ENCODE measurements around the gene BEND6. TPM values are rescaled to one million over a fixed set of nuclear protein-coding genes. Genes with fewer than 3 reads are reported as not detected.
"Not testable (repeated sequence)": the region's sequence is repeated elsewhere in the genome, so short reads cannot be mapped to it uniquely, and the experiment has no call there.

Gene BEND6
- total and polyA plus RNA-seq, 2 donors (not counting 1 experiment from before 2014, with no cell fraction given), result 9.7 to 12.6 TPM

GRCh38 chr6:57002197-57002596 is 47.3 kb downstream of the BEND6 start:
- TF ChIP-seq EZH2 (IDR thresholded peaks at IDR 0.05; ENCODE audit: low read length, missing control alignments), result no peak
- no peak for TF ChIP-seq CTCF (conservative IDR thresholded peaks at IDR 0.05 in 1 of 2, IDR thresholded peaks at IDR 0.05 in 1 of 2; ENCODE audit: low read depth in 1 of 2, low read length in 2 of 2)
- Histone ChIP-seq H3K27me3 (ENCODE audit: control insufficient read depth, insufficient read depth, low read length) (no peaks in the 10 kb centered on the region), H2AFZ (ENCODE audit: low read length) (no peak overlapping the region), H3K36me3 (ENCODE audit: control insufficient read depth, insufficient read depth, low read length) (no peaks in the 10 kb centered on the region), H3K4me2 (ENCODE audit: extremely low read depth, insufficient read depth, low read length) (no peak overlapping the region), H3K27ac (ENCODE audit: insufficient read depth, low read length) (no peak overlapping the region), H3K79me2 (ENCODE audit: control insufficient read depth, insufficient read depth, low read length) (no peaks in the 10 kb centered on the region), H4K20me1 (ENCODE audit: control insufficient read depth, extremely low read depth, insufficient read depth, low read length) (no peaks in the 10 kb centered on the region), H3K4me1 (ENCODE audit: control insufficient read depth, extremely low read depth, insufficient read depth, low read length) (no peaks in the 10 kb centered on the region), H3K9ac (ENCODE audit: insufficient read depth, low read length) (no peak overlapping the region), H3K9me3 (ENCODE audit: control insufficient read depth, insufficient read depth, low read depth, low read length) (no peaks in the 10 kb centered on the region), H3K4me3 (replicated peaks in 1 of 4; ENCODE audit: control extremely low read depth in 1 of 4, insufficient read depth in 1 of 4, low read depth in 3 of 4, low read length in 4 of 4) (no peak overlapping the region)
- no peak for DNase-seq (ENCODE audit: low read depth in 2 of 2)

- H3K9me3 ChIP-seq (ENCODE audit: control insufficient read depth, insufficient read depth, low read depth, low read length), result no peaks in the 10 kb centered on the region
- no peaks in the 10 kb centered on the region for H3K27me3 ChIP-seq (ENCODE audit: control insufficient read depth, insufficient read depth, low read length)
- no peak for DNase-seq (ENCODE audit: low read depth in 2 of 2)
- no peak overlapping the region for H3K9ac ChIP-seq (ENCODE audit: insufficient read depth, low read length)
- no peak overlapping the region for H3K27ac ChIP-seq (ENCODE audit: insufficient read depth, low read length)
- no peaks in the 10 kb centered on the region for H4K20me1 ChIP-seq (ENCODE audit: control insufficient read depth, extremely low read depth, insufficient read depth, low read length)
- H3K4me3 ChIP-seq (replicated peaks in 1 of 4; ENCODE audit: control extremely low read depth in 1 of 4, insufficient read depth in 1 of 4, low read depth in 3 of 4, low read length in 4 of 4), result no peak overlapping the region
- no peaks in the 10 kb centered on the region for H3K36me3 ChIP-seq (ENCODE audit: control insufficient read depth, insufficient read depth, low read length)
- no peak for TF ChIP-seq CTCF (conservative IDR thresholded peaks at IDR 0.05 in 1 of 2, IDR thresholded peaks at IDR 0.05 in 1 of 2; ENCODE audit: low read depth in 1 of 2, low read length in 2 of 2)
- no peak for TF ChIP-seq EZH2 (IDR thresholded peaks at IDR 0.05; ENCODE audit: low read length, missing control alignments)
- no peak overlapping the region for H2AFZ ChIP-seq (ENCODE audit: low read length)
- H3K4me2 ChIP-seq (ENCODE audit: extremely low read depth, insufficient read depth, low read length), result no peak overlapping the region
- H3K4me1 ChIP-seq (ENCODE audit: control insufficient read depth, extremely low read depth, insufficient read depth, low read length), result no peaks in the 10 kb centered on the region
- H3K79me2 ChIP-seq (ENCODE audit: control insufficient read depth, insufficient read depth, low read length), result no peaks in the 10 kb centered on the region
These were observed 49.4 kb downstream of the BEND6 start for GRCh38 chr6:57004292-57004691.

- Histone ChIP-seq H3K79me2 (ENCODE audit: control insufficient read depth, insufficient read depth, low read length) (no peaks in the 10 kb centered on the region), H4K20me1 (ENCODE audit: control insufficient read depth, extremely low read depth, insufficient read depth, low read length) (no peaks in the 10 kb centered on the region), H3K36me3 (ENCODE audit: control insufficient read depth, insufficient read depth, low read length) (no peaks in the 10 kb centered on the region), H3K9me3 (ENCODE audit: control insufficient read depth, insufficient read depth, low read depth, low read length) (no peaks in the 10 kb centered on the region), H2AFZ (ENCODE audit: low read length) (no peak overlapping the region), H3K27me3 (ENCODE audit: control insufficient read depth, insufficient read depth, low read length) (no peaks in the 10 kb centered on the region), H3K27ac (ENCODE audit: insufficient read depth, low read length) (no peak overlapping the region), H3K4me1 (ENCODE audit: control insufficient read depth, extremely low read depth, insufficient read depth, low read length) (no peaks in the 10 kb centered on the region), H3K4me2 (ENCODE audit: extremely low read depth, insufficient read depth, low read length) (no peak overlapping the region), H3K9ac (ENCODE audit: insufficient read depth, low read length) (no peak overlapping the region), H3K4me3 (replicated peaks in 1 of 4; ENCODE audit: control extremely low read depth in 1 of 4, insufficient read depth in 1 of 4, low read depth in 3 of 4, low read length in 4 of 4) (no peak overlapping the region)
- DNase-seq (ENCODE audit: low read depth in 2 of 2), result no peak
- no peak for TF ChIP-seq EZH2 (IDR thresholded peaks at IDR 0.05; ENCODE audit: low read length, missing control alignments)
- TF ChIP-seq CTCF (conservative IDR thresholded peaks at IDR 0.05 in 1 of 2, IDR thresholded peaks at IDR 0.05 in 1 of 2; ENCODE audit: low read depth in 1 of 2, low read length in 2 of 2), result no peak
These were observed 51.2 kb downstream of the BEND6 start for GRCh38 chr6:57006101-57006500.

GRCh38 chr6:57008069-57008468 is 53.2 kb downstream of the BEND6 start:
- not testable (repeated sequence) for H3K9ac ChIP-seq (ENCODE audit: insufficient read depth, low read length); H3K27me3 ChIP-seq (ENCODE audit: control insufficient read depth, insufficient read depth, low read length); H3K79me2 ChIP-seq (ENCODE audit: control insufficient read depth, insufficient read depth, low read length); H3K4me1 ChIP-seq (ENCODE audit: control insufficient read depth, extremely low read depth, insufficient read depth, low read length); H3K27ac ChIP-seq (ENCODE audit: insufficient read depth, low read length); DNase-seq (ENCODE audit: low read depth in 2 of 2); H3K9me3 ChIP-seq (ENCODE audit: control insufficient read depth, insufficient read depth, low read depth, low read length); H3K4me2 ChIP-seq (ENCODE audit: extremely low read depth, insufficient read depth, low read length); H4K20me1 ChIP-seq (ENCODE audit: control insufficient read depth, extremely low read depth, insufficient read depth, low read length); H3K36me3 ChIP-seq (ENCODE audit: control insufficient read depth, insufficient read depth, low read length); H3K4me3 ChIP-seq (replicated peaks in 1 of 4; ENCODE audit: control extremely low read depth in 1 of 4, insufficient read depth in 1 of 4, low read depth in 3 of 4, low read length in 4 of 4); H2AFZ ChIP-seq (ENCODE audit: low read length)
